GM06990 (cell line): ENCODE measurements around the gene STARD3.

Experiments used
- DNase-seq: peaks from one replicate; pipeline ENCODE4 v3.0.0-alpha.2; 2011; ENCODE audit not compliant: insufficient read length; ENCODE audit errors: extremely low read depth
- H3K27me3 ChIP-seq: replicated peaks from 2 replicates; pipeline ENCODE4 v1.6.0; 2011; ENCODE audit warnings: low read length; ENCODE audit not compliant: control insufficient read depth, insufficient read depth
- H3K36me3 ChIP-seq: 2 replicates; pipeline ENCODE4 v1.5.1; 2011; ENCODE audit warnings: low read length; ENCODE audit not compliant: control insufficient read depth, insufficient read depth
- H3K4me3 ChIP-seq: replicated peaks from 2 replicates; pipeline ENCODE4 v1.5.1; 2011; ENCODE audit warnings: low read depth, mild to moderate bottlenecking, control low read depth, low read length
- CTCF ChIP-seq: IDR thresholded peaks from 2 replicates; pipeline ENCODE4 v1.5.1; 2011; ENCODE audit warnings: low read length, control low read depth, mild to moderate bottlenecking, inconsistent platforms; ENCODE audit not compliant: insufficient read depth, poor library complexity, severe bottlenecking

The STARD3 gene

GRCh38 chr17:39648616-39649366 is 11.8 kb downstream of the STARD3 start:
- Histone ChIP-seq H3K4me3 (no peak overlapping the region), H3K36me3 (peaks cover 2% of the 10 kb centered on the region), H3K27me3 (no peaks in the 10 kb centered on the region)
- no peak for DNase-seq
- no peak for TF ChIP-seq CTCF

- H3K36me3 ChIP-seq: peaks cover 3% of the 10 kb centered on the region
- H3K27me3 ChIP-seq: no peaks in the 10 kb centered on the region
- no peak for TF ChIP-seq CTCF
- no peak overlapping the region for H3K4me3 ChIP-seq
- DNase-seq: no peak
Measured at GRCh38 chr17:39650121-39650579, 13.2 kb downstream of the STARD3 start.

GRCh38 chr17:39651923-39652586 is 15.1 kb downstream of the STARD3 start:
- H3K27me3 ChIP-seq: no peaks in the 10 kb centered on the region
- DNase-seq: no peak
- H3K4me3 ChIP-seq: no peak overlapping the region
- H3K36me3 ChIP-seq: peaks cover 7% of the 10 kb centered on the region
- TF ChIP-seq CTCF: no peak

GRCh38 chr17:39652587-39653315 is 15.8 kb downstream of the STARD3 start:
- H3K27me3 ChIP-seq: no peaks in the 10 kb centered on the region
- TF ChIP-seq CTCF: no peak
- no peak overlapping the region for H3K4me3 ChIP-seq
- peaks cover 11% of the 10 kb centered on the region for H3K36me3 ChIP-seq
- no peak for DNase-seq

GRCh38 chr17:39653316-39653661 is 16.3 kb downstream of the STARD3 start:
- no peak for TF ChIP-seq CTCF
- Histone ChIP-seq H3K36me3 (peaks cover 13% of the 10 kb centered on the region), H3K27me3 (no peaks in the 10 kb centered on the region), H3K4me3 (no peak overlapping the region)
- no peak for DNase-seq
